IMR-90 (cell line): ENCODE measurements around the gene VGF. TPM values are rescaled to one million over a fixed set of nuclear protein-coding genes. Genes with fewer than 3 reads are reported as not detected.

Experiments used
- ATAC-seq: fragments of 200-7000 bp; cut with Tn5 transposase; 2 replicates; pipeline ENCODE4 v1.9.1; 2020; ENCODE audit warnings: low read depth, mild to moderate bottlenecking, moderate library complexity
- BruUV-seq: library from RNA; stranded (reverse); fragments of 400-500 nt; replicated peaks from 2 replicates; lab custom pipeline; 2021; lab: Mats Ljungman, UMichigan
- CTCF ChIA-PET: fragments of 300-600 bp; formaldehyde crosslinking; extraction: SDS; loops from one replicate; lab custom pipeline; 2021; ENCODE audit warnings: antibody characterized with exemption; lab: Yijun Ruan, JAX
- POLR2A ChIA-PET: fragments of 300-600 bp; sonication (Branson Sonifier 250); formaldehyde crosslinking; loops from one replicate; lab custom pipeline; 2022; ENCODE audit warnings: antibody characterized with exemption; ENCODE audit not compliant: unreplicated experiment; lab: Charles Lee
- DNase-seq: peaks from one replicate; pipeline ENCODE4 v3.0.0; 2013
- H2AFZ ChIP-seq: replicated peaks from 2 replicates; pipeline ENCODE3; 2013; ENCODE audit warnings: low read length, mild to moderate bottlenecking; ENCODE audit not compliant: poor library complexity
- H2AK5ac ChIP-seq: 2 replicates; pipeline ENCODE4 v1.6.1; 2013; ENCODE audit warnings: low read depth, low read length, inconsistent platforms
- H2AK9ac ChIP-seq: replicated peaks from 2 replicates; pipeline ENCODE3; 2013; ENCODE audit warnings: mild to moderate bottlenecking, low read depth, low read length, moderate library complexity; ENCODE audit not compliant: poor library complexity
- H2BK120ac ChIP-seq: 2 replicates; pipeline ENCODE4 v1.6.1; 2013; ENCODE audit warnings: low read depth, low read length, inconsistent platforms
- H2BK15ac ChIP-seq: 3 replicates; pipeline ENCODE4 v1.6.1; 2013; ENCODE audit warnings: low read depth, low read length, inconsistent platforms
- H2BK20ac ChIP-seq: 2 replicates; pipeline ENCODE4 v1.6.1; 2013; ENCODE audit warnings: low read depth, mild to moderate bottlenecking, inconsistent platforms, low read length, moderate library complexity
- H2BK5ac ChIP-seq: 2 replicates; pipeline ENCODE4 v1.6.1; 2013; ENCODE audit warnings: mild to moderate bottlenecking, low read depth, low read length, inconsistent platforms; ENCODE audit not compliant: poor library complexity, severe bottlenecking
- H3K14ac ChIP-seq: replicated peaks from 2 replicates; pipeline ENCODE4 v1.6.1; 2013; ENCODE audit warnings: low read depth, low read length, inconsistent platforms
- H3K18ac ChIP-seq: 2 replicates; pipeline ENCODE4 v1.6.1; 2013; ENCODE audit warnings: low read depth, low read length, control low read depth
- H3K23ac ChIP-seq: 2 replicates; pipeline ENCODE4 v1.6.1; 2013; ENCODE audit warnings: low read depth, low read length, inconsistent platforms
- H3K27ac ChIP-seq: 2 replicates; pipeline ENCODE4 v1.5.1; 2013; ENCODE audit warnings: mild to moderate bottlenecking, control low read depth, low read length; ENCODE audit not compliant: insufficient read depth
- H3K27me3 ChIP-seq: 2 replicates; pipeline ENCODE4 v1.6.1; 2013; ENCODE audit warnings: low read length; ENCODE audit not compliant: control insufficient read depth, insufficient read depth
- H3K36me3 ChIP-seq: 2 replicates; pipeline ENCODE4 v1.6.1; 2013; ENCODE audit warnings: low read length, mixed read lengths; ENCODE audit not compliant: control insufficient read depth, insufficient read depth
- H3K4ac ChIP-seq: 2 replicates; pipeline ENCODE4 v1.6.1; 2013; ENCODE audit warnings: low read depth, low read length, inconsistent platforms
- H3K4me1 ChIP-seq: 2 replicates; pipeline ENCODE4 v1.6.1; 2013; ENCODE audit warnings: low read length, mixed read lengths; ENCODE audit not compliant: control insufficient read depth, insufficient read depth
- H3K4me2 ChIP-seq: 2 replicates; pipeline ENCODE4 v1.6.1; 2013; ENCODE audit warnings: low read depth, mild to moderate bottlenecking, control low read depth, low read length, moderate library complexity
- H3K4me3 ChIP-seq: 2 replicates; pipeline ENCODE4 v1.5.1; 2013; ENCODE audit warnings: low read depth, mild to moderate bottlenecking, control low read depth, low read length, moderate library complexity; ENCODE audit not compliant: insufficient read depth
- H3K56ac ChIP-seq: 2 replicates; pipeline ENCODE4 v1.6.1; 2013; ENCODE audit warnings: low read length, inconsistent platforms; ENCODE audit not compliant: insufficient read depth; ENCODE audit errors: extremely low read depth
- H3K79me1 ChIP-seq, 2 experiments: 2 replicates each; pipeline ENCODE4 v1.6.1; 2013; ENCODE audit warnings: low read length in 2 of 2, inconsistent platforms in 1 of 2, low read depth in 1 of 2
- H3K9ac ChIP-seq: 2 replicates; pipeline ENCODE4 v1.6.1; 2013; ENCODE audit warnings: low read depth, low read length, control low read depth
- H3K9me1 ChIP-seq: 2 replicates; pipeline ENCODE4 v1.6.1; 2013; ENCODE audit warnings: low read length, inconsistent platforms; ENCODE audit not compliant: insufficient read depth
- H3K9me3 ChIP-seq: 2 replicates; pipeline ENCODE4 v1.6.1; 2013; ENCODE audit warnings: low read length; ENCODE audit not compliant: control insufficient read depth, insufficient read depth
- H4K20me1 ChIP-seq: 2 replicates; pipeline ENCODE4 v1.6.1; 2013; ENCODE audit warnings: low read length, inconsistent platforms; ENCODE audit not compliant: insufficient read depth
- H4K5ac ChIP-seq: 2 replicates; pipeline ENCODE4 v1.6.1; 2013; ENCODE audit warnings: mild to moderate bottlenecking, low read depth, low read length, control low read depth
- H4K8ac ChIP-seq, 2 experiments: 2 replicates each; pipeline ENCODE4 v1.6.1; 2013; ENCODE audit warnings: low read depth in 2 of 2, low read length in 2 of 2, control low read depth in 1 of 2, inconsistent platforms in 1 of 2
- H4K91ac ChIP-seq: 2 replicates; pipeline ENCODE4 v1.6.1; 2013; ENCODE audit warnings: low read depth, low read length, inconsistent platforms; ENCODE audit not compliant: insufficient read depth
- BHLHE40 ChIP-seq: fragments of 150-350 bp; IDR thresholded peaks from 2 replicates; pipeline ENCODE4 v1.6.1; 2016; ENCODE audit warnings: mild to moderate bottlenecking, low read depth, low read length
- FOS ChIP-seq: fragments of 150-350 bp; IDR thresholded peaks from 2 replicates; pipeline ENCODE4 v1.6.1; 2016; ENCODE audit warnings: low read depth, low read length
- MAFK ChIP-seq: IDR thresholded peaks from 2 replicates; pipeline ENCODE4 v1.6.1; 2012; ENCODE audit warnings: low read depth, low read length, improper control_type of control experiment
- MAZ ChIP-seq: IDR thresholded peaks from 2 replicates; pipeline ENCODE4 v1.6.1; 2012; ENCODE audit warnings: low read depth, mild to moderate bottlenecking, low read length, improper control_type of control experiment, moderate library complexity, borderline replicate concordance
- RFX5 ChIP-seq: IDR thresholded peaks from 2 replicates; pipeline ENCODE4 v1.8.0; 2012; ENCODE audit warnings: low read depth, mild to moderate bottlenecking, low read length, moderate library complexity
- WGBS, 2 experiments: methylation state at CpG; one replicate each; pipeline versions ENCODE4 v1.1.5 to v1.1.7; 2013; ENCODE audit warnings: missing lambda C conversion rate in 2 of 2; ENCODE audit not compliant: insufficient read length in 1 of 2; ENCODE audit errors: extremely low coverage in 2 of 2; 5-methylcytosine and 5-hydroxymethylcytosine counted together
- dilution Hi-C: fragments of 300-500 bp; cut with HindIII; formaldehyde crosslinking; loops from one replicate; pipeline ENCODE4 v1.14.3; 2018; ENCODE audit warnings: low sequenced_read_pairs; ENCODE audit not compliant: unreplicated experiment
- in situ Hi-C: fragments of 300-500 bp; cut with MboI; formaldehyde crosslinking; loops from 3 replicates; pipeline ENCODE4 v1.14.3; 2019; ENCODE audit warnings: low sequenced_read_pairs, inconsistent platforms, mixed read lengths
- intact Hi-C: fragments of 100-400 bp; cut with micrococcal nuclease; formaldehyde crosslinking; loops from 2 replicates; pipeline ENCODE4 v1.10.0; 2022
- polyA plus RNA-seq, 3 experiments: library from polyadenylated mRNA; depleted of rRNA; stranded (reverse); fragments of >200 nt; gene quantifications; 2 replicates each; pipeline ENCODE4 v1.2.3, GENCODE V29; 2012; ENCODE audit warnings: low replicate concordance in 1 of 3
- total RNA-seq: library from RNA; depleted of rRNA; stranded (reverse); fragments of >200 nt; gene quantifications from 2 replicates; pipeline ENCODE4 v1.2.3, GENCODE V29; 2012
- TF ChIP-seq, protein P1 (sequence below): fragments of 150-350 bp; IDR thresholded peaks from 2 replicates; pipeline ENCODE4 v1.6.1; 2016; ENCODE audit warnings: low read depth, mild to moderate bottlenecking, low read length, moderate library complexity, borderline replicate concordance
- TF ChIP-seq, protein P2 (sequence below): conservative IDR thresholded peaks from 2 replicates; pipeline ENCODE4 v1.5.1; 2012; ENCODE audit warnings: mild to moderate bottlenecking, low read depth, low read length, improper control_type of control experiment
- TF ChIP-seq, protein P3 (sequence below): fragments of 150-350 bp; IDR thresholded peaks from 2 replicates; pipeline ENCODE4 v1.6.1; 2017; ENCODE audit warnings: mild to moderate bottlenecking, antibody characterized with exemption, low read length, low read depth

VGF gene
- total and polyA plus RNA-seq, 2 of the 4 experiments (the other 2 are of a cell fraction) = 0.18 to 0.50 TPM

DNA sequence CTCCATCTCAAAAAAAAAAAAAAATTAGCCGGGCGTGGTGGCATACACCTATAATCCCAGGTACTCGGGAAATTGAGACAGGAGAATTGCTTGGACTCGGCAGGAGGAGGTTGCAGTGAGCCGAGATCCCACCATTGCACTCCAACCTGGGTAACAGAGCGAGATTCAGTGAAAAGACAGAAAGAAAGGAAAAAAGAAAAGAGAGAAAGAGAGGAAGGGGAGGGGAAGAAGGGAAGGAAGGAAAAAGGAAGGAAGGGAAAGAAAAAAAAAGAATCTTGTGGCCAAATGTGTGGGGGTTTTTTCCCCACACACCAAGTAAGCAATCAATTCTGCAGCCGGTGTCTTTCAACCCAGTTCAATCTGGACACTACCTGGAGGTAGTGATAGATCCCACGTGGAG, 23.7 kb upstream of the VGF start:
- TF ChIP-seq, protein P1, sequence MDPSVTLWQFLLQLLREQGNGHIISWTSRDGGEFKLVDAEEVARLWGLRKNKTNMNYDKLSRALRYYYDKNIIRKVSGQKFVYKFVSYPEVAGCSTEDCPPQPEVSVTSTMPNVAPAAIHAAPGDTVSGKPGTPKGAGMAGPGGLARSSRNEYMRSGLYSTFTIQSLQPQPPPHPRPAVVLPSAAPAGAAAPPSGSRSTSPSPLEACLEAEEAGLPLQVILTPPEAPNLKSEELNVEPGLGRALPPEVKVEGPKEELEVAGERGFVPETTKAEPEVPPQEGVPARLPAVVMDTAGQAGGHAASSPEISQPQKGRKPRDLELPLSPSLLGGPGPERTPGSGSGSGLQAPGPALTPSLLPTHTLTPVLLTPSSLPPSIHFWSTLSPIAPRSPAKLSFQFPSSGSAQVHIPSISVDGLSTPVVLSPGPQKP = no peak
- TF ChIP-seq, protein P2, sequence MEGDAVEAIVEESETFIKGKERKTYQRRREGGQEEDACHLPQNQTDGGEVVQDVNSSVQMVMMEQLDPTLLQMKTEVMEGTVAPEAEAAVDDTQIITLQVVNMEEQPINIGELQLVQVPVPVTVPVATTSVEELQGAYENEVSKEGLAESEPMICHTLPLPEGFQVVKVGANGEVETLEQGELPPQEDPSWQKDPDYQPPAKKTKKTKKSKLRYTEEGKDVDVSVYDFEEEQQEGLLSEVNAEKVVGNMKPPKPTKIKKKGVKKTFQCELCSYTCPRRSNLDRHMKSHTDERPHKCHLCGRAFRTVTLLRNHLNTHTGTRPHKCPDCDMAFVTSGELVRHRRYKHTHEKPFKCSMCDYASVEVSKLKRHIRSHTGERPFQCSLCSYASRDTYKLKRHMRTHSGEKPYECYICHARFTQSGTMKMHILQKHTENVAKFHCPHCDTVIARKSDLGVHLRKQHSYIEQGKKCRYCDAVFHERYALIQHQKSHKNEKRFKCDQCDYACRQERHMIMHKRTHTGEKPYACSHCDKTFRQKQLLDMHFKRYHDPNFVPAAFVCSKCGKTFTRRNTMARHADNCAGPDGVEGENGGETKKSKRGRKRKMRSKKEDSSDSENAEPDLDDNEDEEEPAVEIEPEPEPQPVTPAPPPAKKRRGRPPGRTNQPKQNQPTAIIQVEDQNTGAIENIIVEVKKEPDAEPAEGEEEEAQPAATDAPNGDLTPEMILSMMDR = no peak
- TF ChIP-seq MAZ (no peak), MAFK (no peak), FOS (no peak), RFX5 (no peak), BHLHE40 (no peak)
- TF ChIP-seq, protein P3, sequence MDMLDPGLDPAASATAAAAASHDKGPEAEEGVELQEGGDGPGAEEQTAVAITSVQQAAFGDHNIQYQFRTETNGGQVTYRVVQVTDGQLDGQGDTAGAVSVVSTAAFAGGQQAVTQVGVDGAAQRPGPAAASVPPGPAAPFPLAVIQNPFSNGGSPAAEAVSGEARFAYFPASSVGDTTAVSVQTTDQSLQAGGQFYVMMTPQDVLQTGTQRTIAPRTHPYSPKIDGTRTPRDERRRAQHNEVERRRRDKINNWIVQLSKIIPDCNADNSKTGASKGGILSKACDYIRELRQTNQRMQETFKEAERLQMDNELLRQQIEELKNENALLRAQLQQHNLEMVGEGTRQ = no peak
- dilution Hi-C loops = no loop called here
- WGBS, 2 experiments = 82% methylated on average over 5 of the region's 8 CpGs; no CpG with 5 or more reads in 1 of the 2 experiments

More for the DNA sequence above, 23.7 kb upstream of the VGF start:
- no peak overlapping the region for H2AFZ ChIP-seq
- no peak overlapping the region for H3K4ac ChIP-seq
- no peak overlapping the region for H3K4me3 ChIP-seq
- H3K79me1 ChIP-seq = no peaks in the 10 kb centered on the region
- DNase-seq (no peak), ATAC-seq (no peak)
- H4K5ac ChIP-seq = no peak overlapping the region
- H2AK9ac ChIP-seq = no peak overlapping the region
- no peak overlapping the region for H3K14ac ChIP-seq
- H3K9me1 ChIP-seq = peaks cover 7% of the 10 kb centered on the region; the same call in 1 of the 2 replicates
- no peak overlapping the region for H2BK5ac ChIP-seq
- H3K4me2 ChIP-seq = no peak overlapping the region
- BruUV-seq = no TSS peak
- H3K27ac ChIP-seq = no peak overlapping the region
- H2AK5ac ChIP-seq = no peak overlapping the region
- no peaks in the 10 kb centered on the region for H3K9me3 ChIP-seq
- H3K36me3 ChIP-seq = no peaks in the 10 kb centered on the region
- no peak overlapping the region for H3K56ac ChIP-seq
- no peaks in the 10 kb centered on the region for H3K4me1 ChIP-seq
- ChIA-PET POLR2A (interaction anchor here (0.7 kb wide), 1 partner anchor 31 kb away, joined by 5 read pairs; no protein-coding TSS in a partner anchor), CTCF (interaction anchor here (0.7 kb wide), 1 partner anchor 29 kb away, joined by 3 read pairs; no protein-coding TSS in a partner anchor)
- H4K20me1 ChIP-seq = no peaks in the 10 kb centered on the region
- H4K8ac ChIP-seq = no peak overlapping the region
- in situ Hi-C loops (loop anchor here (5.0 kb wide), 1 partner anchor 42 kb away; no protein-coding TSS in a partner anchor), intact Hi-C loops (no loop called here)
- H4K91ac ChIP-seq = no peak overlapping the region
- H2BK120ac ChIP-seq = no peak overlapping the region
- H2BK20ac ChIP-seq = no peak overlapping the region
- H3K27me3 ChIP-seq = peaks cover 6% of the 10 kb centered on the region; the same call in 1 of the 2 replicates
- H3K23ac ChIP-seq = no peak overlapping the region
- no peak overlapping the region for H3K18ac ChIP-seq
- H3K9ac ChIP-seq = no peak overlapping the region
- no peak overlapping the region for H2BK15ac ChIP-seq
